Parathyroid adenoma (tissue), 2 donors: ENCODE data around the gene FEM1B.

Experiments
- H2AFZ ChIP-seq: fragments of 300-600 bp; sonication (generic); one replicate; pipeline ENCODE4 v1.7.0; 2017; ENCODE audit warnings: antibody characterized with exemption, mild to moderate bottlenecking
- H3K27ac ChIP-seq: fragments of 300-600 bp; sonication (generic); one replicate; pipeline ENCODE4 v1.7.0; 2017
- H3K27me3 ChIP-seq: fragments of 300-600 bp; sonication (generic); one replicate; pipeline ENCODE4 v1.7.0; 2017; ENCODE audit warnings: low read length; ENCODE audit not compliant: control insufficient read depth, insufficient read depth
- H3K36me3 ChIP-seq: fragments of 300-600 bp; sonication (generic); one replicate; pipeline ENCODE4 v1.7.0; 2017; ENCODE audit warnings: low read length; ENCODE audit not compliant: control insufficient read depth, insufficient read depth
- H3K4me1 ChIP-seq: fragments of 300-600 bp; sonication (generic); one replicate; pipeline ENCODE4 v1.7.0; 2017; ENCODE audit warnings: control low read depth
- H3K4me2 ChIP-seq: fragments of 300-600 bp; sonication (generic); one replicate; pipeline ENCODE4 v1.7.0; 2017; ENCODE audit warnings: low read length
- H3K4me3 ChIP-seq: fragments of 300-600 bp; sonication (generic); one replicate; pipeline ENCODE4 v1.7.0; 2017; ENCODE audit warnings: low read depth, low read length
- H3K79me2 ChIP-seq: fragments of 300-600 bp; sonication (generic); one replicate; pipeline ENCODE4 v1.7.0; 2017; ENCODE audit warnings: control low read depth
- H3K9ac ChIP-seq: fragments of 300-600 bp; sonication (generic); one replicate; pipeline ENCODE4 v1.7.0; 2017; ENCODE audit warnings: mild to moderate bottlenecking
- H3K9me3 ChIP-seq: fragments of 300-600 bp; sonication (generic); one replicate; pipeline ENCODE4 v1.7.0; 2017; ENCODE audit warnings: low read length; ENCODE audit not compliant: control insufficient read depth
- CTCF ChIP-seq: fragments of 300-600 bp; sonication (generic); IDR thresholded peaks from one replicate; pipeline ENCODE4 v1.7.0; 2017; ENCODE audit warnings: antibody characterized with exemption, mild to moderate bottlenecking
- donor health status: primary hyperparathyroidism.

The FEM1B gene

GRCh38 chr15:68286256-68286655 lies 8.7 kb downstream of the FEM1B start:
- Histone ChIP-seq H3K4me3 (no peak overlapping the region), H3K27me3 (no peaks in the 10 kb centered on the region), H3K9ac (no peak overlapping the region), H3K27ac (no peak overlapping the region), H2AFZ (no peak overlapping the region), H3K9me3 (no peaks in the 10 kb centered on the region), H3K4me2 (no peak overlapping the region), H3K79me2 (peaks cover 27% of the 10 kb centered on the region), H3K36me3 (no peaks in the 10 kb centered on the region), H3K4me1 (no peaks in the 10 kb centered on the region)
- TF ChIP-seq CTCF, result no peak

GRCh38 chr15:68289057-68289456 lies 11.5 kb downstream of the FEM1B start:
- no peak overlapping the region for H3K4me3 ChIP-seq
- H3K36me3 ChIP-seq, result no peaks in the 10 kb centered on the region
- H3K9me3 ChIP-seq, result no peaks in the 10 kb centered on the region
- no peak overlapping the region for H3K27ac ChIP-seq
- no peak overlapping the region for H3K4me2 ChIP-seq
- no peaks in the 10 kb centered on the region for H3K4me1 ChIP-seq
- peaks cover 24% of the 10 kb centered on the region for H3K79me2 ChIP-seq
- H3K9ac ChIP-seq, result no peak overlapping the region
- H3K27me3 ChIP-seq, result no peaks in the 10 kb centered on the region
- no peak for TF ChIP-seq CTCF
- no peak overlapping the region for H2AFZ ChIP-seq

- Histone ChIP-seq H3K9ac (no peak overlapping the region), H3K9me3 (no peaks in the 10 kb centered on the region), H3K4me2 (no peak overlapping the region), H3K27me3 (no peaks in the 10 kb centered on the region), H3K4me3 (no peak overlapping the region), H3K4me1 (no peaks in the 10 kb centered on the region), H3K36me3 (no peaks in the 10 kb centered on the region), H2AFZ (no peak overlapping the region), H3K79me2 (peaks cover 18% of the 10 kb centered on the region), H3K27ac (no peak overlapping the region)
- no peak for TF ChIP-seq CTCF
Measured at GRCh38 chr15:68289621-68290352, 12.2 kb downstream of the FEM1B start.

GRCh38 chr15:68290715-68291114 lies 13.2 kb downstream of the FEM1B start:
- Histone ChIP-seq H3K79me2 (peaks cover 10% of the 10 kb centered on the region), H3K9me3 (no peaks in the 10 kb centered on the region), H3K9ac (no peak overlapping the region), H3K36me3 (no peaks in the 10 kb centered on the region), H3K4me1 (no peaks in the 10 kb centered on the region), H2AFZ (no peak overlapping the region), H3K27me3 (no peaks in the 10 kb centered on the region), H3K4me2 (no peak overlapping the region), H3K27ac (no peak overlapping the region), H3K4me3 (no peak overlapping the region)
- no peak for TF ChIP-seq CTCF
